DMS 273 (cell line): ENCODE results near the gene PPP2R2B.

ENCODE experiments used
- DNase-seq: peaks from one replicate; lab custom pipeline; 2025; ENCODE audit not compliant: unreplicated experiment; lab: John Stamatoyannopoulos, UW

Gene PPP2R2B

DNA sequence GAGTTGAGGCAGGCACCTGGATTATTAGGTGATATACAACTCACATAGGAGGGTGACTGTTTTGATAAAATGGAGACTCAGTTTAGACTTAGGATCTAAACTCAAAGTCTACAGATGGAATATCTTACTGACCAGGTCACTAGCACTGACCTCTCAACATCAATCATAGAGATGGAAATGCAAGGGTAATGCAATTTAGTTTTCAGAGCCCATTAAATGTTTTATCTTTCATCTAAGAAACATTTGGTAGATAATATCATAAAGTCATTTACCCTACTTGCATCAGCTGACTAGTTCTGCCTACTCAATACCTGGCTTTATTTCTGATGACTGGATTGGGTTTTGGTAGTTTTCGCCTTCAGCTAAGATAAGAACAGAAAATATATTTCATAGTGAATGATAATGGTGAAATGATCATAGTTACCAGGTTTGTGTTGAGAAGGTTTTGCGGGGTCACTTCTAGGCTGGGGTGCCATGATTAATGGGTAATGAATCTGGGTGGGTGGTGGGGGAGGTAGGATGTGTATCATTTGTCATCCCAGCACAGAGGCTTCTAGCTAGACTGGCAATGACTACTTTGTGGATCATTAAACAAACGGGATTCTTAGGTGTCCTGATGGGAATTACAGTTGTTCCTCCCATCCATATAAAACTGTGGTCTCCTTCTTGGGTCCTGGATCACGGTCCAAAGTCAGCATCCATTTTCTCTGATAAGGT is 173.4 kb downstream of the PPP2R2B start:
- DNase-seq = no peak

DNA sequence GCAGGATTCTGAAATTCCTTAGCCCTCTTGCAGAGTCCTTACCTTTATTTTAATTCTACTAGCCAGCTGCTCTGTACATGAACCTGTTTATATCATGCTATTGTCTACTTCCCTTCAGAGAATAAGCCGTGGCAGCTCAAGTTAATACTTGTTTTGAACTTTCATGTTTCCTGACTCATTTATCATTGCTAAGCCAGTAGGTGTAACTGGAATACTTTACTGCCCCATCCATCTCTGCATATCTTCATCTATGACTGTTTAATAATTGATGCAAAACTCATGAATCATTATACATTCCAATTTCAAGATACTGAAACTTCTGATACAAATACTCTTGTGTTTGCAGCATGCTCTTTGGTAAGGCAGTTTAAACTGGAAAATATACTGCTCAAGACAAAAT is 174.7 kb downstream of the PPP2R2B start:
- no peak for DNase-seq

- no peak for DNase-seq
Measured at GRCh38 chr5:146703499-146703898, 175.1 kb downstream of the PPP2R2B start.

GRCh38 chr5:146699664-146700418 is 178.7 kb downstream of the PPP2R2B start:
- peak; percentile 81 for DNase-seq

DNA sequence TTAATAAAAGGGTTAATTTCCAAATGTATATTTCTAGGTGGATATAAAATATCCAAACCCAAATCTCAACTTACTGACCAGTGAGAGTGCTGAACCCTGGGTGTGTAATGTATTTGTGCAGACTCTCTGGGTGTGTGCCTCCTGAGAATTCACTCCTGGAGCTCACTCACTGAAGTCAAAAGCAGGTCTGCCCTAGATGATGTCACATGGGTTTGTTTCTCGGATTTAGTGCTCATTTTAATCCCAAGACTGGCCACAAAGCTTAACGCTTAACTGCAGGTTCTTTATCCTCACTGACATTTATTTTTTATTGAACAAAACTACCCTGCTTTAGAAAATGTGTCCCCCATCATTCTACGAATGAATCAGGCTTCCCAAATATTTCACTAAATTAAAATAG is 179.4 kb downstream of the PPP2R2B start:
- peak; percentile 40 for DNase-seq

DNA sequence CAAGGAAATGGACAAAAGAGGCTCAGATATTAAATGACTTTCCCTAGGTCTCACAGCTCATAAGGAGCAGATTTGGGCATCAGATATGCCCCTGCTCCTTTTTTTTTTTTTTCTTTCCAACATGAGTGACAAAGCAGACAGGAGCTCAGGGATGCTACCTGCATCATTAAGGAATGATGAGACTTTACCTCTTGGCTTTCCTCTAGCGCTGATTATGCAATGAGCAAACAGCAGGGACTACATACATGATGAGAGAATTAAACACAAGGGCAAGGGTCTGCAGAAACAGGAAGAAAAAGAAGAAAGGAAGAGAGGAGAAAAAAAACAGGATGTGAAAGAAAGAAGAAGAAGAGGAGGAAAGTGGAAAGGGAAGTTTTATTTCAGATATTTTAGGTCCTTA is 179.9 kb downstream of the PPP2R2B start:
- no peak for DNase-seq

DNA sequence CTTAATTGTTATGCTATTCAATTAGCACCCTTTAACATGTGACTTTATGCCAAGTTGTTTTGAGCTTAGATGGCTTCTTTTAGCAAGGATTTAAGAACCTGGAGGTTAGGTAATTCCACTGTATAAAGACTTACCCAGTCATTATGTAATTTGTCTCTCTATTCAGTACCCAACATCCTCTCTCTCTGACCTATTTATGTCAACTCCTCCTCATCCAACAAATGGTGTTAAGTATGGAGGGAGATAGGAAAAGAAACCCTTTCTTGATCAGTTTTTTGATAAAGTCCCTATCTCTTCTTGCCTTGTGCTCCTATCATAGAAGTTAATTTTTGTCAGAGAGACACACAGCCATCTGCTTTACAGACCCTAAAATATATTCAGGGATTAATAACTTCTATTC is 181.3 kb downstream of the PPP2R2B start:
- DNase-seq = no peak

DNA sequence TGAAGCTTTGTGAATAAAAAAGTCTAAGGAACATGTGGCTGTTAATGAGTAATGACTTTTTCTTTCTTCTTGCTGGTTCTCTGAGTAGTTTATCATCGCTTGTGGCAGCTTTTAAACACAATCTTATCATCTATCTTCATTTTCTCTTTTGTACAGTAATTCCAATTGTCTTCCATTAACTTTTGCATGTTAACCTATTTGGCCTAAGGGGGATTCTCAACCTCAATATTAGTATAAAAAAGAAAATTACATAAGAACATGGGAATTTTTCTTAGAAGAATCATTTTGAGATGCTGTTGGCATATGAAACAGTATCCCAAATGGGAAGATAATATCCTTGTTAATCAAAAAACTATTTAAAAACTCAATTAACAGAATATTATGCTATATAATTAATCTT is 182.9 kb downstream of the PPP2R2B start:
- DNase-seq = no peak

GRCh38 chr5:146690880-146691355 is 187.6 kb downstream of the PPP2R2B start:
- DNase-seq = peak; percentile 99

- DNase-seq = no peak
Measured at GRCh38 chr5:146687630-146688029, 190.9 kb downstream of the PPP2R2B start.

DNA sequence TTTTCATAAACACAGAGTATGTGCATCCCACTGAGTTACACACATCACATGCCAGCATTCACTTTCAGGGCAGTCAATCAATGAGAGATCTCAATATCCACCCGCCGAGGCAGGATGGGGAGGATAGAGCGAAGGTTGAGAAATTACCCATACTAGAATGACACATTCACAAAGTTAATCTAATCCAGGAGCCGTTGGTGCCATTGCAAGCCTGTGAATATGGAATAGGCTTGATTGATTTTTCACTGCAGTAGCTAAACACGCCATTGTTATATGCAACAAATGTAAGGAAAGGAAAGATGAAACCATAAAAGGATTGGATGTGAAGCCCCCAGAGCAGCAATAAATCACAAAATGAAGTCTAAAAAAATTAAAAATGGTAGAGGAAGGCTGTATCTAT is 194.7 kb downstream of the PPP2R2B start:
- no peak for DNase-seq

GRCh38 chr5:146682899-146683532 is 195.5 kb downstream of the PPP2R2B start:
- DNase-seq = no peak

DNA sequence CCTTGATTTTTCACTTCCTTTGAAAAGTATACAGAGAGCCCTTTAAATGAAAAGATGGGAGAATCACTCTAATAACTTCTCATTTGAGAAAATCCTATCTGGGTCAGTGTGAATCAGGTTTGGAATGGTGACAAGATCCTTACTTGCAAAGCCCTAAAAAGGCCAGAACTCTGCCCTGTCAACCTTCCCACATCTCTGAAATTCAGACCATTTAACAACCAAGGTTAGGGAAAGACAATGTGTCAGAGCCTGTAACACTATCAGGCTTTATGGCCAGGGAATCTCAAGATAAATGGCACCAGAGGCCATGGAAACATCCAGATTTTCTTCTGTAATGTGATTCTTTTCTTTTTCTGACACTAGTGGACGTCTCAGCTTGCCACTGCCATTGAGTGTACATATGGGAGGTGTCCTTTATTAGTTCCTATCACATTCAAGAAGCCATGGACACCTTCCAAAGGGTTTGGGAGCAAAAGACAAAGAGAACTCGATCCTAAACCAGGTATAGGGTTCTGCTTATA is 196.9 kb downstream of the PPP2R2B start:
- DNase-seq = no peak

- DNase-seq = no peak
Measured at GRCh38 chr5:146680846-146681584, 197.5 kb downstream of the PPP2R2B start.

DNA sequence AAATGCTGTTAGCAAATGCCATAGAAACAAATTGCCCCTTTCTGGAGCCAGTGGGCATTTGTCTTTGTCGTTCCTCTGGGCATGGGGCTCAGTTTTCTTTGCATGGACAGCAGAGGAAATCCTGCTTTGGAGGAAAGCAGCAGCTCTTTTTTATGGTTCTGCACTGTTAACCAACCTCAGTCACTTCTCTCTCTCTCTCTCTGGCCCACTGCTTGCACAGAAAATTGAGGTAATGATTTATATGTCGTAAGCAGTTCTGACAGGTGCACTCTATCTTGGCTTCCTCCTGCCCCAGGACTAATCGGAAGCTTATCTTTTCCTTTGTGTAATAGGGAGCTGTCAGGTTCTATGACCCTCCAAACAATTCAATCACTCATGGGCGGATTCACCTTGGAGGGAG is 202.9 kb downstream of the PPP2R2B start:
- DNase-seq = no peak

GRCh38 chr5:146672866-146673265 is 205.7 kb downstream of the PPP2R2B start:
- no peak for DNase-seq

- no peak for DNase-seq
Measured at GRCh38 chr5:146671561-146672295, 206.8 kb downstream of the PPP2R2B start.

DNA sequence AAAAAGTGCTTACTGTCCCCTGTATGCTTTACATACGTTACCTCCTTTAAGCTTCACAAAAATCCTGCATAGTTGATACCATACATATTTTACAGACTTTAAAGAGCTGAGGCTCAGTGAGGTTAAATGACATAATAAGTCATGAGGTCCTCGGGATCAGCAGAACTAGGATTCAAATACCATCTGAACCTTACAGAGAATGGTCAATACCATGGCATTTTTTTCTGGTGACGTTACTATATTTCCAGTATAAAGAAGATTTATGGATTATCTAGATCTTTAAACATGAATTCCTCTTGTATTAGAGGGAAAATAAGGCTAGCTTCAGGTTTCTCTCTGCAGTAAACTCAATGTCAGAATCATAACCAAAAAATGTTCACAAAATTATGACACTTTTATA is 208.9 kb downstream of the PPP2R2B start:
- no peak for DNase-seq

GRCh38 chr5:146667633-146668272 is 210.8 kb downstream of the PPP2R2B start:
- DNase-seq = peak; percentile 83

GRCh38 chr5:146662229-146662628 is 216.3 kb downstream of the PPP2R2B start:
- DNase-seq = peak; percentile 36
